ENCODE data around the gene CRISP1.

CRISP1 gene

DNA sequence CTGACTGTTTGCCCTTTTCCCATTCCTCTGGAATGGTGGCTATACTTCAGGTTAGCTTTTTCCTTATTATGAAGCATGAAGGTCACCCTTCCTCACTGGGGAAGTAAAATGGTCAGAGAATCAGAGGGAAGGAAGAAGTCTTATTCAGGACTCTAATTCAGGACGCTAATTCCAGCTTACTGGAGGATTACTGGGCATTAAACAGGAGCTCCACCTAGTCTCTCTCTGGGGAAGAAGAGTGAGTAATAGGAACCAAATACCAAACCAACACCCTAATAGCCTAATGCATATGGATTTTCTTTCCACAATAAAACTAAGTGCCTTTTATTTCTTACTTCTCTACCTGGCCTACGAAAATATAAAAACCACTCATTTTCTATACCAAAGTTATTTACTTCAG lies 10.1 kb downstream of the CRISP1 start:
- no peak overlapping the region for H3K4me3 Mint-ChIP-seq
- no peak overlapping the region for H3K27ac Mint-ChIP-seq
- ATAC-seq (no peak), DNase-seq (no peak)
- no peaks in the 10 kb centered on the region for H3K27me3 Mint-ChIP-seq
- H3K4me1 Mint-ChIP-seq, result no peaks in the 10 kb centered on the region
- H3K36me3 Mint-ChIP-seq (ENCODE audit: low read depth), result no peaks in the 10 kb centered on the region
- H3K9me3 Mint-ChIP-seq, result no peaks in the 10 kb centered on the region

DNA sequence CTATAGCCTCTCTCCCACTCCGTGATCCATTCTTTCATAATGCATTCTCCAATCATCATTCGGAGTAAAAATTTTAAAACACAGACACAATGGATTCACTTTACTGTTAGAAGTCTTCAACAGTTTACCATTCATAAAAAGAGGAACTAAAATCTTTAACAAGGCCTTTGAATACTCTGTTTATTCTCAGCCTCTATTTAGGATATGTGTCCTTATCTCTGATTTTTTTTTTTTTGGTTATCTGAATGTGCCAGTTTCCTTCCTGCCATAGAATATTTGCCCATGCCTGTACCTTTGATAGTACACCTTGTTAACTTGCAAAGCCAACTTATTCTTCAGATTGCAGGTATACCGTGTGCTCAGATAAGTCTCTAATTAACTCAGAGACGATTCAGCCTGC lies 11.1 kb downstream of the CRISP1 start:
- no peaks in the 10 kb centered on the region for H3K27me3 Mint-ChIP-seq

DNA sequence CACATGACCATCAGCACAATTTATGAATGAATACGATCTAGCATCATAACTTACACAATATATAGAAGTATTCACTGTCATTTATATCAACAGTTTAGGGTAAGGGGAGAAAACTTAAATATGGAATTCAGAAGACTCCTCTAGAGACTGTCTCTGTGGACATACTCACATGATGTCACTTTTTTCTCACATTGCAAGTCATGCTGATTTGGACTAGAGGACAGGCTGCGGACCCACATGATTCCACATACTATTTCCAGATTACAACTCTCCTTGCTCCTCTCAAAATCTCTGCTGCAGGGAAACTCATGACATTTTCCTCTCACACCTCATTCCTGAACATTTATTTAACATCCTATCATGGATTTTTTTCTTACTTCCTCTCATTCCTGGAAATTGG lies 13.4 kb downstream of the CRISP1 start:
- ATAC-seq (no peak), DNase-seq (no peak)
- Mint-ChIP-seq H3K4me1 (no peaks in the 10 kb centered on the region), H3K36me3 (ENCODE audit: low read depth) (no peaks in the 10 kb centered on the region), H3K27me3 (no peaks in the 10 kb centered on the region), H3K9me3 (no peaks in the 10 kb centered on the region), H3K4me3 (no peak overlapping the region), H3K27ac (no peak overlapping the region)

More for the DNA sequence above, 11.1 kb downstream of the CRISP1 start:
- Mint-ChIP-seq H3K27ac (no peak overlapping the region), H3K9me3 (no peaks in the 10 kb centered on the region), H3K4me3 (no peak overlapping the region), H3K36me3 (ENCODE audit: low read depth) (no peaks in the 10 kb centered on the region), H3K4me1 (no peaks in the 10 kb centered on the region)
- ATAC-seq (no peak), DNase-seq (no peak)

DNA sequence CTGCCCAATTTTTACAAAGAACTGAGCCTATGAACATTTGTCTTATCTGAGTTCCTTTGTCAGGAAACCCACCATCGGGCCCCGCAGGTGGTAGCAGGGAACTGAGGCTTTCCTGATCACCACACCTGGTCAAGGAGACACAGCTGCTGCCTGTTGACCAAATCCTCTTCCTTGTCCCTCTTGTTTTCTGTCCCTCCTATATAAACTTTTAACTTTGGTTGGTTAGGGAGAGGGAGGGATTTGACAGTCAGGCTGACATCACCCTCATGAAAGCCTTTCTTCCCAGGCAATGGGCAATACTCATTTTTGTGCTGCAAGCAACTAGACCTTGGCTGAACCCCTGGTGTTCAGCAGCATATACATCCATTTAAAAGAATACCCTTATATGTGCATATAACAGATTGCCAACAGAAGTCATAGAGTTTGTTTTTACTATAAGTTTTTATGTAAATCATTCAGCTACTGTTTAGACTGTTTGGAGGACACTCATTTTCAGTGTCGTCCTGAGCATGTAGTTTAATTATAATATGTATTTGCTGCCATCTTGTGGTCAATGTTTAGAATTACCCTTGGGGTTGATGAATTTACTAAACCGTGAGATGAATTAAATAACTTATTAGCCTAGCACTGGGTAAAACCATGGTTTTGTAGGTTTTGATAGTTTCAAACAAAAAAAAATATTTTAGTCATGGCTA lies 17.0 kb downstream of the CRISP1 start:
- DNase-seq (no peak), ATAC-seq (no peak)
- Mint-ChIP-seq H3K4me3 (no peak overlapping the region), H3K27me3 (no peaks in the 10 kb centered on the region), H3K27ac (no peak overlapping the region), H3K36me3 (ENCODE audit: low read depth) (no peaks in the 10 kb centered on the region), H3K9me3 (no peaks in the 10 kb centered on the region), H3K4me1 (no peaks in the 10 kb centered on the region)

DNA sequence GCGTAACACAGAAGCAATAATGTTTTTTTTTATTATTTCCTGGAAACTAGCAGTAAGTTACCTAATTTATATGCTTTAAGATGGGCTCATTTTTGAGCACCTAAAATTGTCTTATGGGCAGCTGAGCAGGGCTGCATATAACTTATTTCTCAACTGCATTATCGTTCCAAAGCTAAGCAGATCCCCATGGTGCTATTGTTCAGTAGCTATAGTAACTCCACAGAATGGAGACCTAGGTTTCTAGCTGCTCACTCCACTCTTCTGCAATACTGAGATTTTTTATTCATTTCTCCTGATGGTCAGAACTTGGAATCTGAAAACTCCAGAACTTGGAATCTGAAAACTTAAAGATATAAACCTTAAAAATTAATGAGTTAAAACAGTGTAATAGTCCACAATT lies 18.7 kb downstream of the CRISP1 start:
- Mint-ChIP-seq H3K27me3 (no peaks in the 10 kb centered on the region), H3K9me3 (no peaks in the 10 kb centered on the region), H3K36me3 (ENCODE audit: low read depth) (no peaks in the 10 kb centered on the region), H3K4me3 (no peak overlapping the region), H3K27ac (no peak overlapping the region), H3K4me1 (no peaks in the 10 kb centered on the region)
- ATAC-seq (no peak), DNase-seq (no peak)

DNA sequence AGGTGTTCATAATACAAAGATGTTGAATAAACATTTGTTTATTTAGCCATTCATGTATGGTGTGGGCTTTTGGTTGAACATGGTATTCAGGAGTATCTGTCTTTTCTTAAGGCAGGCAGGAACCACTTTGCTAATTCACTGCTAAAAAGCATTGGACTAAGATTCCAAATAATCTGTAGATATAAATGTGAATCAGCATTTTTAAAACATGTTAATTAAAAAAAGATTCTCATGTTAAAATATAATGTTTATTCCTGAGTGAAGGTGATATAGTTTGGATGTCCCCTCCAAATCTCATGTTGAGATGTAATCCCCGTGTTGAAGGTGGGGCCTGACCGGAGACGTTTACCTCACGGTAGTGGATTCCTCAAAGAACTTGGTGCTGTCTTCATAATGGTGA lies 19.3 kb downstream of the CRISP1 start:
- no peaks in the 10 kb centered on the region for H3K36me3 Mint-ChIP-seq (ENCODE audit: low read depth)
- H3K27ac Mint-ChIP-seq, result no peak overlapping the region
- ATAC-seq (no peak), DNase-seq (no peak)
- no peaks in the 10 kb centered on the region for H3K4me1 Mint-ChIP-seq
- peaks cover 3% of the 10 kb centered on the region for H3K27me3 Mint-ChIP-seq
- no peaks in the 10 kb centered on the region for H3K9me3 Mint-ChIP-seq
- no peak overlapping the region for H3K4me3 Mint-ChIP-seq

DNA sequence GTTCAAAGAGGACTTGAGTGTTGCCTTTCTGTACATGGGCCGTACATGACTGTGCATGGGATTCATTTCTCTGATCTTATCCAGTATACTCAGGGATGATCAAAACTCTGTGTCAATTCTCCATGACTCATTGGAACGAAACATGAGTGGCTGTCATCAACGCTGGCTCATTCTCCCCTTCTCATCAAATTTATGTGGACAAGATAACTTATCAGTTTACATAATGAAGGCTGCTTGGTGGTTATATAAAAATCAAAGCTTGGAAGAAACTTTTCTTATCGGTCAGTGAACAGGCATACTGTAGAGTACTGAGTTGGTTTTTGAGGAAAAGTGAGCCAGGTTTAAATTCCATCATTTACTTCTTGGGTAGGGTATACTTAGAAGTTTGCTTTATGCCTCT lies 24.9 kb downstream of the CRISP1 start:
- ATAC-seq (no peak), DNase-seq (no peak)
- no peak overlapping the region for H3K4me3 Mint-ChIP-seq
- no peaks in the 10 kb centered on the region for H3K9me3 Mint-ChIP-seq
- no peak overlapping the region for H3K27ac Mint-ChIP-seq
- no peaks in the 10 kb centered on the region for H3K36me3 Mint-ChIP-seq (ENCODE audit: low read depth)
- H3K27me3 Mint-ChIP-seq, result peaks cover 3% of the 10 kb centered on the region
- no peaks in the 10 kb centered on the region for H3K4me1 Mint-ChIP-seq

DNA sequence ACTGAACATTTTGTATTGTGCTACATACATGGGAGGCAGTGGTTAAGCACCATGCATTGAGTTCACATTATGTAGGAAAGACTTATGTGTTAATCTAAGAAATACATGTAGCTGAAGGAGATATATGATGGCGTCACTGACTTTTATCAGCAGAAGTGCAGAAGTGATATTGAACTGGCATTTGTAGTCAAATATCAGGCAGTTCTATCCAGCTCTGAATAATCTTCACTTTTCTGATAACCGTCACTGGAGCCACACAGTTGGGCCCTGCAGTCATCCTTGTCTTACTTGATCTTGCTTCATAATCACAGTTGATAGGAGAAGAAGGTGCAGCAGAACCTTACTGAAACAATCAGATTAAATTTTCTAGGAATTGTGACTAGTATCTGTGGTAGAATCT lies 26.4 kb downstream of the CRISP1 start:
- no peak for ATAC-seq
- H3K4me1 Mint-ChIP-seq, result no peaks in the 10 kb centered on the region
- no peaks in the 10 kb centered on the region for H3K9me3 Mint-ChIP-seq
- DNase-seq, result no peak
- H3K36me3 Mint-ChIP-seq (ENCODE audit: low read depth), result no peaks in the 10 kb centered on the region
- H3K27me3 Mint-ChIP-seq, result peaks cover 3% of the 10 kb centered on the region
- no peak overlapping the region for H3K27ac Mint-ChIP-seq
- no peak overlapping the region for H3K4me3 Mint-ChIP-seq

DNA sequence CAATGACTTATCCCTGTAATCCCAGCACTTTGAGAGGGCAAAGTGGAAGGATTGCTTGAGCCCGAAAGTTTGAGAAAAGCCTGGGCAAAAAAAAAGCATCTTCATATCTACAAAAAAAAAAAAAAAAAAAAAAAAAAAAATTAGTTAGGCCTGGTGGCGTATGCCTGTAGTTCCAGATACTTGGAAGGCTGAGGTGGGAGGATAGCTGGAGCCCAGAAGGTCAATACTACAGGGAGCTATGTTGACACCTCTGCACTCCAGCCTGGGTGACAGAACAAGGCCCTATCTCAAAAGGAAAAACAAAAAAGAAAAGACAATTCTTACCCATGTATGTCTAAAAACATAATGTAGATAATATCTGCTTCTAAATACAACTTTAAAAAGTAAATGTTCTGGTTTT lies 27.2 kb downstream of the CRISP1 start:
- no peaks in the 10 kb centered on the region for H3K9me3 Mint-ChIP-seq
- H3K4me3 Mint-ChIP-seq, result no peak overlapping the region
- H3K27me3 Mint-ChIP-seq, result peaks cover 3% of the 10 kb centered on the region
- H3K4me1 Mint-ChIP-seq, result no peaks in the 10 kb centered on the region
- H3K27ac Mint-ChIP-seq, result no peak overlapping the region
- no peak for DNase-seq
- no peaks in the 10 kb centered on the region for H3K36me3 Mint-ChIP-seq (ENCODE audit: low read depth)
- ATAC-seq, result no peak

DNA sequence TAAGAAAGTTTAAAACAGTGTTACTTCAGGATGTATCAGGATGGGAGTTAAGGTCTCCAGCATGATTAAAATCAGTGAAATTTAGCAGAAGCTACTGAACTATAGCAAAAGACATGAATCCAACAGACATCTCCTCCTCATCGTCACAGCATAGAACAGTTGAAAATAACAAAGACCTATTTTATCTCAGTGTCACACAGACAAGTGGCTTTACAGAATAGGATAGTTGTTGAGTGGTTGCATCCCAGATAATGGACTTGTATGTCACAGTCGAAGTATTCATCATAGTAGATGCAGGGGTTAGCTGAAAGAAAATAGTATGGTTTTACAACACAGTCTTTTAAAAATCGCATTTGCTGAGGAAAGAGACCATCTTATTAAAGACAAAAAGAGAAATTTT lies 31.2 kb downstream of the CRISP1 start:
- H3K27me3 Mint-ChIP-seq, result no peaks in the 10 kb centered on the region

DNA sequence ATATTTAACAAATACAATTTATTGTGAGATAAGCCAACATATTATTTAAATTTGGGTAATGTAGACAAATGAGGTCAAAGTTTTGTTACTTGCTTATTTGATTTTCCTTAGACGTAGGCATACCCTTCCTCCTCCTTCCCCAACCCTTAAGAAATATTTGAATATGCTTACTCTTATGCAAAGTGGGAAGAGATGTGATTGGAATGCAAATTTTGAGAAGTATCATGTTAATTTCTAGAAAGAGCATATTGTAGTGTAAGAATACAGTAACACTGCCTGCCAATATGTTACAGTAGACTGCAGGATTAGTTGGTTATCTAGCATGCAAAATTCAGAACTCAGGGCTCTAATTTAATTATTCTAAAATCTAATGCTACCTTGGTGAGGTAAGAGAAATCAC lies 32.9 kb downstream of the CRISP1 start:
- H3K4me1 Mint-ChIP-seq, result no peaks in the 10 kb centered on the region
- no peaks in the 10 kb centered on the region for H3K9me3 Mint-ChIP-seq
- H3K36me3 Mint-ChIP-seq (ENCODE audit: low read depth), result no peaks in the 10 kb centered on the region
- H3K4me3 Mint-ChIP-seq, result no peak overlapping the region
- no peak overlapping the region for H3K27ac Mint-ChIP-seq
- ATAC-seq, result no peak
- no peaks in the 10 kb centered on the region for H3K27me3 Mint-ChIP-seq
- no peak for DNase-seq

More for the DNA sequence above, 31.2 kb downstream of the CRISP1 start:
- H3K27ac Mint-ChIP-seq, result no peak overlapping the region
- no peak overlapping the region for H3K4me3 Mint-ChIP-seq
- no peaks in the 10 kb centered on the region for H3K36me3 Mint-ChIP-seq (ENCODE audit: low read depth)
- no peak for ATAC-seq
- H3K4me1 Mint-ChIP-seq, result no peaks in the 10 kb centered on the region
- DNase-seq, result no peak
- H3K9me3 Mint-ChIP-seq, result no peaks in the 10 kb centered on the region

DNA sequence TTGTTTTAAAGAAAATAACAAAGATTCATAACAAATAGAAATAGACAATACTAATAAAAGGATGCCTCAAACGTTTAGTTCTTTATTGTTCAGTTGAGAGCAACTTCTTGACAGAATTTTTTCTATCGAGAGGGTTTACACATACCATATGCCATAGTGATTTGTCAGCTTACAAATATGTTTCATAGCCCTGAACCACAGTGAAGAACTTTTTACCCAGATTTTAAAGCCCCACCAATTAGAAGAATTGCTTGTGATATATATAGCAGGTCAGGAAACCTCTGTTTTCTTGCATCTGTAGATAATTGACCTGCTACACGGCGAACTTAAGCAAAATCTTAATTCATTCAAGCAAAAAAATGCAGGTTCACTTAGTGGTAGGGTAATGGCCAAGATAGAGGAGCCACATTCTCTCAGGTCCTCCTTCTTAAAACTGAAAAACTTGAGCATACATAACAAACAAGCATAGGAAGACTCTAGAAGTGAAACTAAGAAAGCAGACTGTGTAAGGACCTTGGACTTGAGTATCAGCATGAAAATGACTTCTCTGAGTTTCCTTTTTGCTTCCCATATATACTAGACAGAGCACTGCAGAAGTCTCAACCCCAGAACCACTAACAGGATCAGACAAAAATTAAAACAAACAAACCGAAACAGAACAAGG lies 39.5 kb downstream of the CRISP1 start:
- Mint-ChIP-seq H3K27me3 (no peaks in the 10 kb centered on the region), H3K27ac (no peak overlapping the region), H3K9me3 (no peaks in the 10 kb centered on the region), H3K4me1 (no peaks in the 10 kb centered on the region), H3K4me3 (no peak overlapping the region), H3K36me3 (ENCODE audit: low read depth) (no peaks in the 10 kb centered on the region)
- DNase-seq (no peak), ATAC-seq (no peak)

DNA sequence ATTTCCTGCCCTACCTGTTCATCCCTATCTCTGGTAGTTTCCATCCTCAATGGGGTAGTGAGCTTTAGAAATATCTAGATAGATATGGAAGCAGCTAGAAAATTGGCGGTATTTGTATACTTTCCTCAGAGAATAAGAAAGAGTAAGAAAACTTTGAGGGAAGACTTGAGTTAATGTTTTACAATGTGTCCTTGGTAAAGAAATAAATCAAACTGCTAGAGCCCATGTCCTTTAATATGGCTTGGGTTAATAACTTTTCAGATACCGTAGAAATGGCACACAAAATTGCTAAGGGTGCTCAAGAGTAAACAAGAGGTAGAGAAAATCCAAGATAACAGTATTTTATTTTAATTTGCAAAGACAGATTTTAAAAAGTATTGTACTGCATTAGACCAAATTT lies 51.2 kb downstream of the CRISP1 start:
- Mint-ChIP-seq H3K4me3 (no peak overlapping the region), H3K27ac (no peak overlapping the region), H3K36me3 (ENCODE audit: low read depth) (no peaks in the 10 kb centered on the region), H3K9me3 (no peaks in the 10 kb centered on the region), H3K27me3 (no peaks in the 10 kb centered on the region), H3K4me1 (no peaks in the 10 kb centered on the region)
- no peak for ATAC-seq
- no peak for DNase-seq

DNA sequence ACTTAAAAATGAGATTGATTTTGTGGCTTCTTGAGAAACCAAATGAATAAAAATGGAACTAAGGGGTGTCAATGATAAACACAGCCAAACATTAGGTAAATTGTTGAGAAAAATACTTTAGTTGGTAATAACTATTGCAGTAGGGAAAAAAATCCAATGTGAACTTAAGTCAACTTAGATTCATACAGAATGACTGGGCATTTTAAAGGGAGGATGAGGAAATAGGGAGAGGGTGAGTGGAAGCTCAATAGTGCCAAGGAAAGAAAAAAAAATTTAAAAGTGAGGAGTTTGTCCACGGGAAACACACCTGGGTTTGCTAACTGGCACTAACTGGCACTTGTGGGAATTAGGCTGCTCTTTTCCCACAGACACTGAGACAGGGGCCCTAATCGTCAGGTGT lies 53.1 kb downstream of the CRISP1 start:
- H3K36me3 Mint-ChIP-seq (ENCODE audit: low read depth), result no peaks in the 10 kb centered on the region
- no peaks in the 10 kb centered on the region for H3K4me1 Mint-ChIP-seq
- no peak for DNase-seq
- no peaks in the 10 kb centered on the region for H3K27me3 Mint-ChIP-seq
- H3K9me3 Mint-ChIP-seq, result peaks cover 3% of the 10 kb centered on the region
- no peak for ATAC-seq
- no peak overlapping the region for H3K27ac Mint-ChIP-seq
- H3K4me3 Mint-ChIP-seq, result no peak overlapping the region

DNA sequence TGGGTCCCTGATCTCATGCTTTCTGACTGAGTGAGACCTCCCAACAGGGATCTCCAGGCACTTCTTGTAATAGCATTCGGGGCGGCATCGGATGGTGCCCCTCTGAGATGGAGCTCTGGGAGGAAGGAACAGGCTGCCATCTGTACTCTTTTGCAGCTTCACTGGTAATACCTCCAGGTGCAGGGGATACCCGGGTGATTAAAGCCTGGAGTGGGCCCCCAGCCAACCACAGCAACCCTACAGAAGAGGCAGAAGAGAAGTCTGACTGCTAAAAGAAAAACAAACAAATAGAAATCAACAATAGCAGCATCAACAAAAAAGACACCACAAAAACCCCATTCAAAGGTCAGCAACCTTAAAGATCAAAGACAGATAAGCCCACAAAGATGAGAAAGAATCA lies 60.2 kb downstream of the CRISP1 start:
- no peak for DNase-seq
- Mint-ChIP-seq H3K9me3 (peaks cover 12% of the 10 kb centered on the region), H3K27ac (no peak overlapping the region), H3K4me3 (no peak overlapping the region), H3K4me1 (no peaks in the 10 kb centered on the region), H3K27me3 (peaks cover 3% of the 10 kb centered on the region), H3K36me3 (ENCODE audit: low read depth) (no peaks in the 10 kb centered on the region)
- ATAC-seq, result no peak

DNA sequence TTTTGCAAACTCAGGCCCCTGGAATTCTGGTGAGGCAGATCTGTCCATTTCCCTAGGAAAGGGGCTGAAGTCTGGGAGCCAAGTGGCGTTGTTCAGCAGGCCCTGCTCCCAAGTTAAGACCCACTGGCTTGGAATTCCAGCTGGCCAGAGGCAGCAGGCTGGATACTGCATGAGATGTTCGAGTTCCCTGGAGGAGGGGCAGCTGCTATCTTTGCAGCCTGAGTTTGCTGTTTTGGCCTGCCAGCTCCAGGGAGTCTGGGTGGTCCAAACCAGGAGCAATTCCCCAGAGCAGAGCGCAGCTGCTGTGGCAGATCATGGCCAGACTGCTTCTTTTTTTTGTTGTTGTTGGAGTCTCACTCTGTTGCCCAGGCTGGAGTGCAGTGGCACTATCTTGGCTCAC lies 61.1 kb downstream of the CRISP1 start:
- no peak for ATAC-seq
- Mint-ChIP-seq H3K36me3 (ENCODE audit: low read depth) (no peaks in the 10 kb centered on the region), H3K4me3 (no peak overlapping the region), H3K27me3 (peaks cover 3% of the 10 kb centered on the region), H3K27ac (no peak overlapping the region), H3K9me3 (peaks cover 12% of the 10 kb centered on the region), H3K4me1 (no peaks in the 10 kb centered on the region)
- no peak for DNase-seq

All from activated naive CD8-positive, alpha-beta T cell treated with anti-CD3 and anti-CD28 coated beads, Interleukin-2, amount 50 U/mL, for 24 hours (primary cell).